Endothelial cell of umbilical vein (primary cell): ENCODE data around the gene TWF2. TPM values are rescaled to one million over a fixed set of nuclear protein-coding genes. Genes with fewer than 3 reads are reported as not detected.

Experiments used
- BruUV-seq: library from RNA; stranded (reverse); fragments of 400-500 nt; replicated peaks from 2 replicates; lab custom pipeline; 2021; lab: Mats Ljungman, UMichigan
- CTCF ChIA-PET: fragments of 300-600, 350-600 bp; sonication (Branson Sonifier 250); formaldehyde crosslinking; loops from one replicate; lab custom pipeline; 2021; ENCODE audit warnings: antibody characterized with exemption, inconsistent platforms; lab: Charles Lee
- POLR2A ChIA-PET: fragments of 300-600, 350-600 bp; sonication (Branson Sonifier 250); formaldehyde crosslinking; loops from one replicate; lab custom pipeline; 2021; ENCODE audit warnings: antibody characterized with exemption, inconsistent platforms; lab: Charles Lee
- DNase-seq: peaks from one replicate; pipeline ENCODE4 v3.0.0-alpha.2; 2011; ENCODE audit warnings: low read depth, low spot score
- FAIRE-seq: peaks from 2 replicates; lab custom pipeline; 2011; peaks lifted over from hg19 to GRCh38; lab: Jason Lieb, UNC
- H2AFZ ChIP-seq: 2 replicates; pipeline ENCODE4 v1.6.0; 2012; ENCODE audit warnings: low read depth, low read length, control low read depth, inconsistent platforms
- H3K27ac ChIP-seq: 2 replicates; pipeline ENCODE4 v1.5.1; 2011; ENCODE audit warnings: low read depth, mild to moderate bottlenecking, control low read depth, low read length, moderate library complexity; ENCODE audit not compliant: insufficient read depth
- H3K27me3 ChIP-seq, 2 experiments: 2 replicates each; pipeline versions ENCODE4 v1.6.0 to v1.6.1; 2011; ENCODE audit warnings: low read length in 2 of 2, mixed read lengths in 1 of 2; ENCODE audit not compliant: control insufficient read depth in 2 of 2, insufficient read depth in 2 of 2
- H3K36me3 ChIP-seq, 2 experiments: 2 replicates in 1 of 2; 3 replicates in 1 of 2; pipeline ENCODE4 v1.5.1; 2011; ENCODE audit warnings: low read length in 2 of 2, mild to moderate bottlenecking in 1 of 2, moderate library complexity in 1 of 2; ENCODE audit not compliant: control insufficient read depth in 2 of 2, insufficient read depth in 2 of 2; ENCODE audit errors: extremely low read depth in 1 of 2
- H3K4me1 ChIP-seq: 3 replicates; pipeline ENCODE4 v1.5.1; 2011; ENCODE audit warnings: mild to moderate bottlenecking, low read length; ENCODE audit not compliant: control insufficient read depth, insufficient read depth; ENCODE audit errors: extremely low read depth
- H3K4me2 ChIP-seq: 2 replicates; pipeline ENCODE4 v1.6.1; 2011; ENCODE audit warnings: low read length, control low read depth, mixed read lengths; ENCODE audit not compliant: insufficient read depth
- H3K4me3 ChIP-seq, 3 experiments: fragments of 200-600 bp in 1 of 3; sonication (generic), shearing (Covaris generic) in 1 of 3; replicated peaks in 1 of 3; 2 replicates each; pipeline ENCODE4 v1.5.1; 2011 to 2016; ENCODE audit warnings: control low read depth in 3 of 3, low read length in 3 of 3, mild to moderate bottlenecking in 2 of 3, inconsistent platforms in 1 of 3, low read depth in 1 of 3, moderate library complexity in 1 of 3; ENCODE audit not compliant: insufficient read depth in 1 of 3
- H3K79me2 ChIP-seq: 2 replicates; pipeline ENCODE4 v1.6.0; 2012; ENCODE audit warnings: low read length, inconsistent platforms; ENCODE audit not compliant: control insufficient read depth, insufficient read depth
- H3K9ac ChIP-seq: replicated peaks from 2 replicates; pipeline ENCODE3; 2011; ENCODE audit warnings: low read length, control low read depth; ENCODE audit not compliant: insufficient read depth; ENCODE audit errors: extremely low read depth
- H3K9me1 ChIP-seq: replicated peaks from 3 replicates; pipeline ENCODE4 v1.6.0; 2011; ENCODE audit warnings: mild to moderate bottlenecking, low read length; ENCODE audit not compliant: control insufficient read depth, insufficient read depth; ENCODE audit errors: extremely low read depth
- H3K9me3 ChIP-seq: replicated peaks from 2 replicates; pipeline ENCODE4 v1.5.1; 2012; ENCODE audit warnings: low read length, inconsistent platforms; ENCODE audit not compliant: control insufficient read depth, insufficient read depth
- H4K20me1 ChIP-seq: replicated peaks from 2 replicates; pipeline ENCODE3; 2011; ENCODE audit warnings: mild to moderate bottlenecking, low read length; ENCODE audit not compliant: control insufficient read depth, insufficient read depth; ENCODE audit errors: extremely low read depth
- CTCF ChIP-seq, 2 donors: IDR thresholded peaks; 1 replicate in 1 of 2; 2 replicates in 1 of 2; pipeline ENCODE4 v1.5.1; 2011; ENCODE audit warnings: low read length in 2 of 2, mild to moderate bottlenecking in 2 of 2, moderate library complexity in 2 of 2, control low read depth in 1 of 2, inconsistent platforms in 1 of 2, low read depth in 1 of 2; ENCODE audit not compliant: insufficient read depth in 1 of 2; ENCODE audit errors: extremely low read depth in 1 of 2
- EZH2 ChIP-seq: IDR thresholded peaks from 2 replicates; pipeline ENCODE4 v1.6.1; 2012; ENCODE audit warnings: borderline replicate concordance, low read depth, mild to moderate bottlenecking, moderate library complexity, low read length, inconsistent platforms; ENCODE audit not compliant: severe bottlenecking
- FOS ChIP-seq: IDR thresholded peaks from 2 replicates; pipeline ENCODE4 v1.6.1; 2011; ENCODE audit warnings: mild to moderate bottlenecking, low read length, moderate library complexity, borderline replicate concordance; ENCODE audit not compliant: insufficient read depth
- GATA2 ChIP-seq: IDR thresholded peaks from 2 replicates; pipeline ENCODE4 v1.7.0; 2011; ENCODE audit warnings: low read depth, mild to moderate bottlenecking, moderate library complexity, mixed read lengths, low read length; ENCODE audit not compliant: insufficient read length, insufficient read depth
- JUN ChIP-seq: IDR thresholded peaks from 2 replicates; pipeline ENCODE4 v1.6.1; 2011; ENCODE audit warnings: borderline replicate concordance, low read depth; ENCODE audit not compliant: insufficient read length, insufficient read depth
- MYC ChIP-seq: IDR thresholded peaks from one replicate; pipeline ENCODE4 v1.6.1; 2011; ENCODE audit warnings: mild to moderate bottlenecking, low read depth, low read length
- POLR2A ChIP-seq: IDR thresholded peaks from 2 replicates; pipeline ENCODE4 v1.6.1; 2012; ENCODE audit warnings: low read depth, mild to moderate bottlenecking, control low read depth, low read length
- POLR2AphosphoS5 ChIP-seq: IDR thresholded peaks from 2 replicates; pipeline ENCODE4 v1.6.1; 2012; ENCODE audit warnings: low read depth, mild to moderate bottlenecking, control low read depth, low read length, moderate library complexity; ENCODE audit not compliant: insufficient read depth
- dilution Hi-C: fragments of 300-500 bp; cut with MboI; formaldehyde crosslinking; loops from one replicate; pipeline ENCODE4 v1.15.0; 2019; ENCODE audit warnings: low sequenced_read_pairs; ENCODE audit not compliant: extremely low pct_ligation_motif_present
- intact Hi-C: fragments of 100-400 bp; cut with micrococcal nuclease; formaldehyde crosslinking; loops from one replicate; pipeline ENCODE4 v1.10.0; 2022
- polyA plus RNA-seq, 4 experiments: library from polyadenylated mRNA; depleted of rRNA in 3 of 4; stranded (reverse) in 3 of 4; unstranded in 1 of 4; fragments of >200 nt; gene quantifications; 2 replicates each; pipeline versions ENCODE4 v1.2.1 to v1.2.3, GENCODE V29; 2011 to 2012; ENCODE audit warnings: missing spikeins in 1 of 4
- total RNA-seq: library from RNA; stranded (reverse); gene quantifications from 2 replicates; pipeline ENCODE4 v1.2.3, GENCODE V29; 2021
- TF ChIP-seq, protein P1 (sequence below): IDR thresholded peaks from 2 replicates; pipeline ENCODE4 v1.6.1; 2011; ENCODE audit not compliant: insufficient read depth, insufficient read length

TWF2 gene
- total and polyA plus RNA-seq, 2 donors (not counting 3 experiments of a cell fraction or from before 2014, with no cell fraction given), result 82.9 to 134 TPM

DNA sequence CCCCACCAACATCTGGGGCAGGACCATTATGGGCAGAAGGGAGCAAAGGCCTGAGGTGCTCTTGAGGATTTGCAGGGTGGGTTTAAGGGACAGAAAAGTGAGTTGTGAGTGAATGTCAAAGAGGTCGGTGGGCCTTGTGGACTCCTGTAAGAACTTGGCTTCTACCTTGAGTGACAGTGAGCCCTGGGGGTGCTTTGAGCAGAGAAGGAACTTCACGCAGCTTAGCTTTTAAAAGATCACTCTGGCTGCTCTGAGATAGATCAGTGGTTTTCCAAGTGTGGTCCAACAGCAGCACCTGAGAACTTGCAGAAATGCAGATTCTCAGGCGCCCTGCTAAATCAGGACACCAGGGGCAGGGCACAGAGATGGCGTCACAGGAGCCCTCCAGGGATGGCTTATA, 56.3 kb downstream of the TWF2 start:
- no peak overlapping the region for H3K4me2 ChIP-seq
- no peak overlapping the region for H3K4me3 ChIP-seq
- H2AFZ ChIP-seq, result no peak overlapping the region
- FAIRE-seq (no peak), DNase-seq (no peak)
- dilution Hi-C loops (no loop called here), intact Hi-C loops (no loop called here)
- H3K9ac ChIP-seq, result no peak overlapping the region
- peaks cover 0 to 4% of the 10 kb centered on the region in 2 experiments for H3K27me3 ChIP-seq
- H3K4me1 ChIP-seq, result no peaks in the 10 kb centered on the region
- no TSS peak for BruUV-seq
- no peak overlapping the region for H3K27ac ChIP-seq
- no peak for TF ChIP-seq EZH2
- no peak for TF ChIP-seq CTCF (IDR thresholded peaks at IDR 0.05; ENCODE audit: extremely low read depth in 1 of 2, insufficient read depth in 1 of 2, low read depth in 1 of 2, low read length in 2 of 2)
- no peak for TF ChIP-seq MYC
- TF ChIP-seq, protein P1, sequence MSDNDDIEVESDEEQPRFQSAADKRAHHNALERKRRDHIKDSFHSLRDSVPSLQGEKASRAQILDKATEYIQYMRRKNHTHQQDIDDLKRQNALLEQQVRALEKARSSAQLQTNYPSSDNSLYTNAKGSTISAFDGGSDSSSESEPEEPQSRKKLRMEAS, result no peak
- TF ChIP-seq GATA2, result no peak
- no peak for TF ChIP-seq POLR2A
- TF ChIP-seq POLR2AphosphoS5, result no peak
- TF ChIP-seq JUN, result no peak
- no peak for TF ChIP-seq FOS
- H4K20me1 ChIP-seq, result no peaks in the 10 kb centered on the region
- CTCF ChIA-PET, result interaction anchor here (2.2 kb wide), 1 partner anchor 14 kb away, joined by 5 read pairs; no protein-coding TSS in a partner anchor
- H3K9me1 ChIP-seq, result no peaks in the 10 kb centered on the region
- POLR2A ChIA-PET, result no interaction called here
- H3K79me2 ChIP-seq, result no peaks in the 10 kb centered on the region
- no peaks in the 10 kb centered on the region for H3K36me3 ChIP-seq
- H3K9me3 ChIP-seq, result no peaks in the 10 kb centered on the region
